NCI-H526 treated with DMSO at 0.1 percent for 48 hours (cell line): ENCODE results near the gene LMBR1.
"Not testable (repeated sequence)": the region's sequence is repeated elsewhere in the genome, so short reads cannot be mapped to it uniquely, and the experiment has no call there.

Experiments used
- DNase-seq: peaks from one replicate; lab custom pipeline; 2025; lab: John Stamatoyannopoulos, UW

The LMBR1 gene

GRCh38 chr7:156845379-156846101 lies 47.4 kb downstream of the LMBR1 start:
- DNase-seq = no peak

GRCh38 chr7:156843582-156843981 lies 49.4 kb downstream of the LMBR1 start:
- not testable (repeated sequence) for DNase-seq

- DNase-seq = no peak
Observed at GRCh38 chr7:156843157-156843556, 49.8 kb downstream of the LMBR1 start.

GRCh38 chr7:156842740-156843140 lies 50.2 kb downstream of the LMBR1 start:
- no peak for DNase-seq

- DNase-seq = no peak
Observed at GRCh38 chr7:156842317-156842716, 50.7 kb downstream of the LMBR1 start.

GRCh38 chr7:156841497-156841896 lies 51.5 kb downstream of the LMBR1 start:
- DNase-seq = no peak

- DNase-seq = no peak
Observed at GRCh38 chr7:156840134-156840533, 52.8 kb downstream of the LMBR1 start.

GRCh38 chr7:156836443-156836842 lies 56.5 kb downstream of the LMBR1 start:
- no peak for DNase-seq

GRCh38 chr7:156834462-156834861 lies 58.5 kb downstream of the LMBR1 start:
- no peak for DNase-seq

- DNase-seq = no peak
Observed at GRCh38 chr7:156833312-156833711, 59.7 kb downstream of the LMBR1 start.

GRCh38 chr7:156832195-156832877 lies 60.6 kb downstream of the LMBR1 start:
- DNase-seq = no peak

- DNase-seq = no peak
Observed at GRCh38 chr7:156829669-156830336, 63.2 kb downstream of the LMBR1 start.

GRCh38 chr7:156827587-156828203 lies 65.3 kb downstream of the LMBR1 start:
- no peak for DNase-seq

GRCh38 chr7:156823435-156823834 lies 69.5 kb downstream of the LMBR1 start:
- no peak for DNase-seq

GRCh38 chr7:156820445-156821063 lies 72.4 kb downstream of the LMBR1 start:
- DNase-seq = no peak

- DNase-seq = no peak
Observed at GRCh38 chr7:156819733-156820295, 73.2 kb downstream of the LMBR1 start.

- no peak for DNase-seq
Observed at GRCh38 chr7:156818133-156818532, 74.8 kb downstream of the LMBR1 start.

GRCh38 chr7:156816943-156817572 lies 75.9 kb downstream of the LMBR1 start:
- DNase-seq = no peak

GRCh38 chr7:156811706-156812105 lies 81.3 kb downstream of the LMBR1 start:
- DNase-seq = no peak

- not testable (repeated sequence) for DNase-seq
Observed at GRCh38 chr7:156803656-156804055, 89.3 kb downstream of the LMBR1 start.

- DNase-seq = no peak
Observed at GRCh38 chr7:156802214-156802613, 90.8 kb downstream of the LMBR1 start.
